BJ (cell line): Measurements from ENCODE around the gene EIF4E1B. TPM values are rescaled to one million over a fixed set of nuclear protein-coding genes. Genes with fewer than 3 reads are reported as not detected.

Source experiments
- CTCF ChIA-PET: fragments of 350-600 bp; formaldehyde crosslinking; extraction: SDS; loops from one replicate; lab custom pipeline; 2021; ENCODE audit warnings: antibody characterized with exemption, inconsistent platforms; lab: Yijun Ruan, JAX
- POLR2A ChIA-PET: fragments of 300-600 bp; sonication (Branson Sonifier 250); formaldehyde crosslinking; extraction: SDS; loops from one replicate; lab custom pipeline; 2021; ENCODE audit warnings: antibody characterized with exemption; lab: Charles Lee
- DNase-seq: peaks from one replicate; pipeline ENCODE4 v3.0.0-alpha.2; 2011; ENCODE audit warnings: low read depth
- H3K27me3 ChIP-seq: 2 replicates; pipeline ENCODE4 v1.6.0; 2011; ENCODE audit warnings: low read length; ENCODE audit not compliant: control insufficient read depth, insufficient read depth
- H3K36me3 ChIP-seq: 2 replicates; pipeline ENCODE4 v1.5.1; 2011; ENCODE audit warnings: low read length; ENCODE audit not compliant: control insufficient read depth, insufficient read depth
- H3K4me3 ChIP-seq: 2 replicates; pipeline ENCODE4 v1.5.1; 2011; ENCODE audit warnings: low read depth, mild to moderate bottlenecking, control low read depth, low read length
- polyA plus RNA-seq: library from polyadenylated mRNA; depleted of rRNA; stranded (reverse); fragments of >200 nt; gene quantifications from 2 replicates; pipeline ENCODE4 v1.2.3, GENCODE V29; 2011
- TF ChIP-seq, protein P1 (sequence below): IDR thresholded peaks from 2 replicates; pipeline ENCODE4 v1.5.1; 2011; ENCODE audit warnings: low read depth, mild to moderate bottlenecking, control low read depth, inconsistent platforms, low read length, moderate library complexity; ENCODE audit not compliant: insufficient read depth

The EIF4E1B gene
- polyA plus RNA-seq, 1 experiment, result not detected

DNA sequence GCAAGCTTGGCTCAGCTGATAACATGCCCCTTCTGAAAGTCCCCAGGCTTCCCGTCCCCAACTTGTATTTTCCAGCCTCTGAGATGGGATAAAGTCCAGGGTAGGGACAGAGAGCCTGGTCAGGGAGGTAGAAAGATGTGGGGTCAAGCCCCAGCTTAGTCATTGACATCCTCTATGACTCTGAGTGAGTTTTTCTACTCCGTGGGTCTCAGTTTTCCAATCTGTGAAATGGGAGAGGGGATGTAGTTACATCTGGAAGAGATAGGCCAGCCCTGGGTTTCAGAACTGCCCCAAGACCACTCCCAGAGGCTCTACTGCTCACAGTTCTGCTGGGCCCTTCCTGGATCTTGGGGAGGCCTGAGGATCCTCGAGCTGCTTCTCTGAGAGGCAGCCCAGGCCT, 23.6 kb upstream of the EIF4E1B start:
- TF ChIP-seq, protein P1, sequence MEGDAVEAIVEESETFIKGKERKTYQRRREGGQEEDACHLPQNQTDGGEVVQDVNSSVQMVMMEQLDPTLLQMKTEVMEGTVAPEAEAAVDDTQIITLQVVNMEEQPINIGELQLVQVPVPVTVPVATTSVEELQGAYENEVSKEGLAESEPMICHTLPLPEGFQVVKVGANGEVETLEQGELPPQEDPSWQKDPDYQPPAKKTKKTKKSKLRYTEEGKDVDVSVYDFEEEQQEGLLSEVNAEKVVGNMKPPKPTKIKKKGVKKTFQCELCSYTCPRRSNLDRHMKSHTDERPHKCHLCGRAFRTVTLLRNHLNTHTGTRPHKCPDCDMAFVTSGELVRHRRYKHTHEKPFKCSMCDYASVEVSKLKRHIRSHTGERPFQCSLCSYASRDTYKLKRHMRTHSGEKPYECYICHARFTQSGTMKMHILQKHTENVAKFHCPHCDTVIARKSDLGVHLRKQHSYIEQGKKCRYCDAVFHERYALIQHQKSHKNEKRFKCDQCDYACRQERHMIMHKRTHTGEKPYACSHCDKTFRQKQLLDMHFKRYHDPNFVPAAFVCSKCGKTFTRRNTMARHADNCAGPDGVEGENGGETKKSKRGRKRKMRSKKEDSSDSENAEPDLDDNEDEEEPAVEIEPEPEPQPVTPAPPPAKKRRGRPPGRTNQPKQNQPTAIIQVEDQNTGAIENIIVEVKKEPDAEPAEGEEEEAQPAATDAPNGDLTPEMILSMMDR, result no peak
- no peak for DNase-seq
- Histone ChIP-seq H3K36me3 (no peaks in the 10 kb centered on the region), H3K4me3 (no peak overlapping the region), H3K27me3 (no peaks in the 10 kb centered on the region)
- ChIA-PET CTCF (interaction anchor here (0.6 kb wide), 1 partner anchor 35 kb away, joined by 3 read pairs; no protein-coding TSS in a partner anchor), POLR2A (no interaction called here)

DNA sequence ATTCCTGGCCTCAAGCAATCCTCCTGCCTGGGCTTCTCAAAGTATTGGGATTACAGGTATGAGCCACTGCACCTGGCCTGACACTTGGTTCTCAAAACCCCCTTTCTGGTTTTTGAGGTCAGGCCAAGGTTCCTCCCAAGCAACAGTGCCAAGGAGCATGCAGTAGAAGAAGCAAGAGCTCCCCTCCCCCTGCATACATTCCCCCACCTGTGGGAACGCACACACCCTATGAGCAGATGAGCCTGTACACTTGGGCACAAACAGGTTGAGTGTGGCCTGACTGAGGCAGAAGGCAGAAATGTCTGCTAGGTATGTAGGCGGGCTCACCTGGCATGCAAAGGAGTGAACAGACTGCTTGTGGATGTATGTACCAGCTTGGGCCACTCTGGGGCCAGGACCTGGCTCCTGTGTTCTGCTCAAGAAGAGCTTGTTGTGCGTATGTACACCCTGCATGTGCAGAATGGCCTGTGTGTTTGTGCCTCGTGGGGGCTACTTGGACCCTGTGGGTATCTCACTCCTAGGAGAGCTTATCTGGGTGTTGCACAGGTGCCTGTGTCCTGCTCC, 22.3 kb upstream of the EIF4E1B start:
- CTCF ChIA-PET, result interaction anchor here (0.7 kb wide), 1 partner anchor 24 kb away, joined by 3 read pairs; no protein-coding TSS in a partner anchor
- TF ChIP-seq, protein P1, result no peak
- Histone ChIP-seq H3K27me3 (no peaks in the 10 kb centered on the region), H3K4me3 (no peak overlapping the region), H3K36me3 (no peaks in the 10 kb centered on the region)
- POLR2A ChIA-PET, result no interaction called here
- DNase-seq, result no peak

DNA sequence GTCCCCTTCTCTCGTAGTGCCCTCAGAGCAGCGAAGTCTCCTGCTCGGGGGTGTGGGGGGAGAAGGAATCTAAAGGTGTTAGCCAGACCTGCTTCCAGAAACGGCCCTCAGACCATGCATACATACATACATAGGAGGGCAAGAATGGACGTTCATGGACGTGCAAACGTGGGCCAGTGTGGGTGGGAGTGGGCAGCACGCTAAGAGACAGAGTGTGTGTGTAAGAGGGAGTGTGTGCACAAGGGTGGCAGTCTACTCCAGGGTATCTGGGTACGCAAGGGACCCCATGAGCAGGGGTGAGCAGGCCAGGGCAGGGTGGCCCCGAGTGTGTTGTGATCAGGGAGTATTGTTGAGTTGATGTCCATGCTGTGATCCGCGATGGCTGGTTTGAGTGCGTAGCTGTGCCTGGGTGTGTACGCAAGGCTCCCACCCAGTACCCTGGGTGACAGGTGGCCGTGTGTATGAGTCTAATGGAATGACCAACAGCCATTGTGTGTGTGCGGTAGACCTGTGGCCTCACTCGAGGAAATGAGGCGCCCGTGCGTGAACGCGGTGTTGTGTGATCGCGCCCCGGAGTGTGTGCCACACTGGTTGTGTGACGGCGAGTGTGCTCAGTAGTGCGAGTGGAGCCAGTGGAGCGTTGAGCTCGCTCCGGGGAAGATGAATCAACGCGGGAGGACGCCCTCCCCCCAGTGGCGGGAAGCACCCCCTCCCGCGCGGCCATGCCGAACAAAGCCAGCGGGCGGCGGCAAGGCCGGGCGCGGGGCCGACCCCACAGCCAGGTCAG, 21.3 kb upstream of the EIF4E1B start:
- ChIA-PET CTCF (no interaction called here), POLR2A (no interaction called here)
- Histone ChIP-seq H3K4me3 (peak overlapping the region; percentile 64), H3K27me3 (no peaks in the 10 kb centered on the region), H3K36me3 (no peaks in the 10 kb centered on the region)
- TF ChIP-seq, protein P1, result no peak
- DNase-seq, result no peak

DNA sequence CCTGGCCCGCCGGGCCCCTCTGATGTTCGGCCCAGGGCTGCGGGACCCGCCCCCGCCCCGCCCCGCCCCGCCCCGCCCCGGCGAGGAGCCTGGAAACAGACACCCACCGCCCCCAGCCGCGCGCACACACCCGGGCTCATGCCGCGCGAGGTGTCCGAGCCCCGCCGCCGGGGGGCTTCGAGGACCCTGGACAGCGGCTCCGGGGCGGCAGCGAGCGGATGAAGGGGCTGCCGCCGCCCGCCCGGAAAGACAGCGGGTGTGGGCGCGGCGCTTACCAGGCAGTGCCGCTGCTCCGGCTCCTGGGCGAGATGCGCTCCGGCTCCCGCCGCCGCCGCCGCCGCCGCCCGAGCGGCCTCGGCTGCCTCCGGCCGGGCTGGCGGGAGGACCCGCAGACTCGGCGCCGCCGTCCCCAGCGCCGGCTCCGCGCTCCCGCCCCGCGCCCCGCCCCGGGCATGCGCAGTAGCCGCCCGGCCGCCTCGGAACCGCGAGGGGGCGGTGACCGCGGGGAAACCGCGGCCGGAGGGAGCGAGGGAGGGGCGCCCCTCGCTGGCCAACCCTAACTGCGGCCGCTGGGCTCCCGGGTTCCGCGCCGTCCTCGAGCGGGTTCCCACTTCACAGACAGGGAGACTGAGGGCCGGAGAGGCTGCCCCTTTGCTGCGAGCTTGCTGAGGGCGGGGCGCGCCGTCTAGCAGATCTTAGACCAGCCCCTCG, 20.6 kb upstream of the EIF4E1B start, which contains the start of gene GPRIN1:
Gene GPRIN1, minus strand, starts transcription at position 433 of the 711 bp plus-strand sequence. CDS start 10,322 bp downstream, outside the sequence.
- ChIA-PET CTCF (interaction anchor here (0.6 kb wide), 1 partner anchor 37 kb away, joined by 3 read pairs; no protein-coding TSS in a partner anchor), POLR2A (no interaction called here)
- TF ChIP-seq, protein P1, result peak; percentile 26; the same call in 1 of the 2 replicates
- H3K36me3 ChIP-seq, result no peaks in the 10 kb centered on the region
- no peak for DNase-seq
- peak within 1 kb of the TSS; percentile 64 for H3K4me3 ChIP-seq
- H3K27me3 ChIP-seq, result no peaks in the 10 kb centered on the region

DNA sequence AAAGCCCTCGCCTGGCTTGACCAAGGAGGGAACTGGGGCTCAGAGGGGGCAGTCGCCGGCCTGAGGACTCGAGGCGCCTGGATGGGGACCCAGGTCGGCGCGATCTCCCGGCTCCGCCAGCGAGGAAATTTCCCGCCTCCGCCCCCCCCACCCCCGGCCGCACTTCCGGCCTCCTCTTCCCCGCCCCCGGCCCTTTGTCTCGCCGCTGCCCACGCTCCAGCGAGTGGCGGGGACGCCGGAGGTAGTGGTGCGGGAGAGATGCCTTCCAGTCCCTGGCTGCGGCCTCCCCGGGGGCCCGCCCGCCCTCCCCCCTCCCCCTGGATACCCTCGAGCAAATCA, 20.1 kb upstream of the EIF4E1B start:
- DNase-seq, result no peak
- POLR2A ChIA-PET, result no interaction called here
- CTCF ChIA-PET, result interaction anchor here (0.6 to 1.4 kb wide), 2 partner anchors 36 to 51 kb away, joined by 3 read pairs; no protein-coding TSS in a partner anchor
- Histone ChIP-seq H3K4me3 (peak overlapping the region; percentile 64), H3K27me3 (no peaks in the 10 kb centered on the region), H3K36me3 (no peaks in the 10 kb centered on the region)
- TF ChIP-seq, protein P1, result no peak
